HG03442 (cell line): ENCODE measurements around the gene S100A13.
"Not testable (repeated sequence)": the region's sequence is repeated elsewhere in the genome, so short reads cannot be mapped to it uniquely, and the experiment has no call there.

ENCODE experiments used
- ATAC-seq: cut with Tn5 transposase; IDR thresholded peaks from one replicate; pipeline ENCODE4 v1.9.1; 2021; ENCODE audit warnings: mild to moderate bottlenecking, moderate library complexity; ENCODE audit not compliant: unreplicated experiment

The S100A13 gene

GRCh38 chr1:153575081-153575491 is 52.2 kb downstream of the S100A13 start:
- not testable (repeated sequence) for ATAC-seq

DNA sequence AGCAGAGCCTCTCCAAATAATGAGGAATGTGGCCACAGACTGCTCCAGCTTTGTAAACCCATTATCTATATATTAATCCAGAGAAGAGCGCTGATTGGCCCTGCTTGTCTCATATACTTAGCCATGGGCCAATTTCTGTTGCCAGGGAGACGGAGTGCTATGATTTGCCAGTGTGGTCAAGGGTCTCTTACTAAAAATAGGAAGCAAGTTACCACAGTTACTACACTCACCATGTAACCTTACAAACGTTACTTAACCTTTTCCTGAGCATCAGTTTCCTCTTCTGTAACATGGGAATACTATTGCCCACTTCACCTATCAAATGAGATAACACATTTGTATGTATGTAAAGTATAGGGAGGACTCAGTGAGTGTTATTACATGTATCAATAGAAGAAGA is 54.0 kb downstream of the S100A13 start:
- no peak for ATAC-seq

GRCh38 chr1:153572569-153573015 is 54.7 kb downstream of the S100A13 start:
- no peak for ATAC-seq

DNA sequence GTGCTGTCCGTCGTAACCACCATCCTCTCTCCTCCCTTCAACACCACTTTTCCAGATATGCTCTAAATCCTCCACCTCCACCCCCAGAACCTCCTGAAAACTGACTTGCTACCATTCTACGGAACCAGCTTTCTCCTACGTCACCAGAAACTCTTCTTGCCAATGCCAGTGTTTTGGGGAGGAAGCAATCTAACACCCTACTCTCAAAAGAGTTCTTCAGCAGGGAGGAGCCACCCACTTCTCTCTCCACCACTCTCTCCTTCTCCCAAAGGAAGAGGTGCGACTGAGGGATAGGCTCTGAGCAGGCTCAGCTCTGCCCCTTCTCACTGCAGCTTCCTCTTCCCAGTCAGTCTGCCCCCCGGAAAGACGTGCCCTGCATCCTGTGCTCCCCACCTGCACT is 55.6 kb downstream of the S100A13 start:
- no peak for ATAC-seq

DNA sequence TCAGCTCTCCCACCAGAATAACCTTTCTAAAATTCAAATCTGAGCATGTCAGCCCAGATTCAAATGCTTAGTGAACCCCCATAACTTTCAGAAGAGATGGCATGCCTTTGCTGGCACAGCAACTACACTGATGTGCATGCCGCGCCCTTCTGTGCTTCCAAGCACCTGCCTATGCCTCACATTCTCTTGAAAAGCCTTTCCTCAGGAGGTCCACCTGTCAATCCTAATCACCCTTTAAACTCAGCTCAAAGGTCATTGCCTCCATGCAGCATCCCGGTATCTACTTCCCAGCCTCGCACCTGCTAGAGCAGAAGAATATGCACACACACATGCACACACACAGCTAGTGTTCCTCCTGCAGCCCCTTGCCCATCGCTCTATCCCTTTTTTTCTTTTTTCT is 56.4 kb downstream of the S100A13 start:
- ATAC-seq, result no peak

DNA sequence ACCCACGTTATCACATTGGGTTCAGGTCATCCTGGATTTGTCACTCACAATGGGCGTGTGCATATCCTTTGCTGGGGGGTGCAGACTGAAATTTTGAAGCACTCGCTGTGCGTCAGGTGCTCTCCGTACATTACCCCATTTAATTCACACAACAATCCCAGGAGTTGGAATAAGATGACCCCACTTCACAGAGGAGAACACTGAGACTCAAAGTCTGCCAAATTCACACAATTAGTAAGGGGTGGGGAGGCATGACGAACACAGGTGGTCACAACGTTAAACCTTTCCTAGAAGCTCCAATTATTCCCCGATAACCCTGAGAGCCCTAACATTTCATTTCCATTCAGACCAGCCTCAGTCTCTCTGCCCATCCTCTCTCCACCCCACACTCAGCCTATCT is 57.8 kb downstream of the S100A13 start:
- ATAC-seq, result no peak
